Activated naive CD4-positive, alpha-beta T cell treated with anti-CD3 and anti-CD28 coated beads, Interleukin-2, amount 10 ng/mL, durations not matched to agents 7 days and 5 days (primary cell): Measurements from ENCODE around the gene EEF1A2.

Experiments used
- CTCF ChIA-PET: fragments of 350-600 bp; sonication (Branson Sonifier 250); formaldehyde crosslinking; loops from one replicate; lab custom pipeline; 2021; ENCODE audit warnings: antibody characterized with exemption; lab: Charles Lee
- DNase-seq: peaks from one replicate; pipeline ENCODE4 v3.0.0-alpha.2; 2020
- H3K27ac Mint-ChIP-seq: one replicate; pipeline ENCODE4 v1.8.0; 2021; ENCODE audit warnings: mild to moderate bottlenecking, moderate library complexity, mixed read lengths
- H3K27me3 Mint-ChIP-seq: one replicate; pipeline ENCODE4 v1.8.0; 2021; ENCODE audit warnings: mild to moderate bottlenecking, mixed read lengths
- H3K36me3 Mint-ChIP-seq: one replicate; pipeline ENCODE4 v1.8.0; 2021; ENCODE audit warnings: mixed read lengths
- H3K4me1 Mint-ChIP-seq: one replicate; pipeline ENCODE4 v1.8.0; 2021; ENCODE audit warnings: mixed read lengths
- H3K4me3 Mint-ChIP-seq: one replicate; pipeline ENCODE4 v1.8.0; 2021; ENCODE audit warnings: mild to moderate bottlenecking, moderate library complexity, mixed read lengths
- H3K9me3 Mint-ChIP-seq: one replicate; pipeline ENCODE4 v1.8.0; 2021; ENCODE audit warnings: mixed read lengths

The EEF1A2 gene

GRCh38 chr20:63540417-63541186, 41.7 kb upstream of the EEF1A2 start:
- H3K27ac Mint-ChIP-seq: no peak overlapping the region
- no peaks in the 10 kb centered on the region for H3K9me3 Mint-ChIP-seq
- peaks cover 24% of the 10 kb centered on the region for H3K4me1 Mint-ChIP-seq
- H3K4me3 Mint-ChIP-seq: no peak overlapping the region
- no peaks in the 10 kb centered on the region for H3K36me3 Mint-ChIP-seq
- CTCF ChIA-PET: interaction anchor here (2.2 kb wide), 1 partner anchor 433 kb away, joined by 7 read pairs; no protein-coding TSS in a partner anchor
- DNase-seq: no peak
- peaks cover 47% of the 10 kb centered on the region for H3K27me3 Mint-ChIP-seq

GRCh38 chr20:63539441-63540370, 40.8 kb upstream of the EEF1A2 start:
- H3K36me3 Mint-ChIP-seq: no peaks in the 10 kb centered on the region
- CTCF ChIA-PET: interaction anchor here (1.0 to 2.4 kb wide), 6 partner anchors 7 to 434 kb away, joined by 3 to 7 read pairs (median 6); no protein-coding TSS in a partner anchor
- H3K27ac Mint-ChIP-seq: no peak overlapping the region
- H3K27me3 Mint-ChIP-seq: peaks cover 44% of the 10 kb centered on the region
- H3K4me3 Mint-ChIP-seq: no peak overlapping the region
- no peaks in the 10 kb centered on the region for H3K9me3 Mint-ChIP-seq
- no peak for DNase-seq
- H3K4me1 Mint-ChIP-seq: peaks cover 24% of the 10 kb centered on the region

GRCh38 chr20:63539092-63539430, 40.2 kb upstream of the EEF1A2 start:
- no peaks in the 10 kb centered on the region for H3K9me3 Mint-ChIP-seq
- DNase-seq: no peak
- no peak overlapping the region for H3K27ac Mint-ChIP-seq
- H3K4me3 Mint-ChIP-seq: no peak overlapping the region
- peaks cover 43% of the 10 kb centered on the region for H3K27me3 Mint-ChIP-seq
- CTCF ChIA-PET: interaction anchor here (1.0 to 2.8 kb wide), 9 partner anchors 8 to 500 kb away, joined by 3 to 8 read pairs (median 6); no protein-coding TSS in a partner anchor
- H3K4me1 Mint-ChIP-seq: peaks cover 24% of the 10 kb centered on the region
- H3K36me3 Mint-ChIP-seq: no peaks in the 10 kb centered on the region

GRCh38 chr20:63538204-63539091, 39.6 kb upstream of the EEF1A2 start:
- Mint-ChIP-seq H3K36me3 (no peaks in the 10 kb centered on the region), H3K27ac (peak overlapping the region; percentile 89), H3K9me3 (no peaks in the 10 kb centered on the region), H3K27me3 (peaks cover 47% of the 10 kb centered on the region), H3K4me1 (peaks cover 24% of the 10 kb centered on the region), H3K4me3 (peak overlapping the region; percentile 70)
- no peak for DNase-seq
- CTCF ChIA-PET: interaction anchor here (0.5 to 2.8 kb wide), 25 partner anchors 8 to 500 kb away, joined by 3 to 15 read pairs (median 4); partner anchors contain the start of genes ARFRP1, GMEB2, LIME1 and PPDPF

GRCh38 chr20:63537525-63538203, 38.8 kb upstream of the EEF1A2 start:
- Mint-ChIP-seq H3K36me3 (no peaks in the 10 kb centered on the region), H3K27me3 (peaks cover 45% of the 10 kb centered on the region), H3K9me3 (no peaks in the 10 kb centered on the region), H3K27ac (peak overlapping the region; percentile 89), H3K4me1 (peaks cover 24% of the 10 kb centered on the region), H3K4me3 (peak overlapping the region; percentile 70)
- DNase-seq: peak; percentile 96
- CTCF ChIA-PET: interaction anchor here (0.6 to 2.8 kb wide), 26 partner anchors 8 to 501 kb away, joined by 3 to 15 read pairs (median 4); partner anchors contain the start of genes ARFRP1, GMEB2, LIME1 and PPDPF

GRCh38 chr20:63536997-63537524, 38.2 kb upstream of the EEF1A2 start, which contains the start of gene PTK6:
Gene PTK6, minus strand, starts transcription at chr20:63537376. Its CDS starts 62 bp downstream, at chr20:63537314.
- H3K4me3 Mint-ChIP-seq: peak within 1 kb of the TSS; percentile 70
- peak; percentile 54 for DNase-seq
- H3K4me1 Mint-ChIP-seq: peaks cover 24% of the 10 kb centered on the region
- H3K27me3 Mint-ChIP-seq: peaks cover 46% of the 10 kb centered on the region
- H3K9me3 Mint-ChIP-seq: no peaks in the 10 kb centered on the region
- H3K27ac Mint-ChIP-seq: peak within 1 kb of the TSS; percentile 89
- CTCF ChIA-PET: interaction anchor here (0.6 to 2.8 kb wide), 24 partner anchors 8 to 502 kb away, joined by 3 to 15 read pairs (median 4); partner anchors contain the start of genes ARFRP1, GMEB2, LIME1 and PRPF6
- H3K36me3 Mint-ChIP-seq: no peaks in the 10 kb centered on the region

- Mint-ChIP-seq H3K9me3 (no peaks in the 10 kb centered on the region), H3K4me1 (peaks cover 24% of the 10 kb centered on the region), H3K36me3 (no peaks in the 10 kb centered on the region), H3K27ac (peak overlapping the region; percentile 89), H3K4me3 (no peak overlapping the region), H3K27me3 (peaks cover 49% of the 10 kb centered on the region)
- DNase-seq: no peak
- CTCF ChIA-PET: interaction anchor here (1.2 to 2.8 kb wide), 4 partner anchors 39 to 502 kb away, joined by 4 to 15 read pairs (median 7); partner anchors contain the start of genes ARFRP1 and ZGPAT
These were observed 37.5 kb upstream of the EEF1A2 start for GRCh38 chr20:63536241-63536977.

- H3K4me1 Mint-ChIP-seq: peaks cover 24% of the 10 kb centered on the region
- H3K4me3 Mint-ChIP-seq: no peak overlapping the region
- CTCF ChIA-PET: no interaction called here
- H3K27ac Mint-ChIP-seq: no peak overlapping the region
- peaks cover 37% of the 10 kb centered on the region for H3K27me3 Mint-ChIP-seq
- H3K9me3 Mint-ChIP-seq: no peaks in the 10 kb centered on the region
- no peak for DNase-seq
- no peaks in the 10 kb centered on the region for H3K36me3 Mint-ChIP-seq
These were observed 36.2 kb upstream of the EEF1A2 start for GRCh38 chr20:63534831-63535651.

- H3K27ac Mint-ChIP-seq: no peak overlapping the region
- H3K4me3 Mint-ChIP-seq: no peak overlapping the region
These were observed 35.5 kb upstream of the EEF1A2 start for GRCh38 chr20:63534427-63534830.

GRCh38 chr20:63533871-63534393, 35.0 kb upstream of the EEF1A2 start:
- CTCF ChIA-PET: no interaction called here
- peak; percentile 22 for DNase-seq
- Mint-ChIP-seq H3K27me3 (peaks cover 37% of the 10 kb centered on the region), H3K36me3 (no peaks in the 10 kb centered on the region), H3K27ac (no peak overlapping the region), H3K4me1 (peaks cover 24% of the 10 kb centered on the region), H3K9me3 (no peaks in the 10 kb centered on the region), H3K4me3 (no peak overlapping the region)

More at GRCh38 chr20:63534427-63534830, 35.5 kb upstream of the EEF1A2 start:
- Mint-ChIP-seq H3K36me3 (no peaks in the 10 kb centered on the region), H3K4me1 (peaks cover 24% of the 10 kb centered on the region), H3K9me3 (no peaks in the 10 kb centered on the region), H3K27me3 (peaks cover 37% of the 10 kb centered on the region)
- peak; percentile 20 for DNase-seq
- CTCF ChIA-PET: no interaction called here

- Mint-ChIP-seq H3K4me1 (peaks cover 22% of the 10 kb centered on the region), H3K9me3 (no peaks in the 10 kb centered on the region), H3K27me3 (peaks cover 41% of the 10 kb centered on the region), H3K36me3 (no peaks in the 10 kb centered on the region), H3K27ac (no peak overlapping the region), H3K4me3 (no peak overlapping the region)
- DNase-seq: peak; percentile 20
- CTCF ChIA-PET: no interaction called here
These were observed 34.5 kb upstream of the EEF1A2 start for GRCh38 chr20:63533388-63533787.
